Measurements from ENCODE around the gene CALCA. TPM values are rescaled to one million over a fixed set of nuclear protein-coding genes. Genes with fewer than 3 reads are reported as not detected.
A peak's percentile ranks its signal among the peaks of the same experiment; 100 is the strongest.

CALCA gene
- total RNA-seq, 1 donor from 2014 or later: 0.29 TPM

GRCh38 chr11:14969901-14970323 lies 2.2 kb downstream of the CALCA start:
- DNase-seq (ENCODE audit: low read depth): no peak

GRCh38 chr11:14967581-14968243 lies 4.4 kb downstream of the CALCA start:
- H3K4me3 ChIP-seq (ENCODE audit: low read depth, low read length): no peak overlapping the region
- DNase-seq (ENCODE audit: low read depth): no peak
- TF ChIP-seq, protein P1, sequence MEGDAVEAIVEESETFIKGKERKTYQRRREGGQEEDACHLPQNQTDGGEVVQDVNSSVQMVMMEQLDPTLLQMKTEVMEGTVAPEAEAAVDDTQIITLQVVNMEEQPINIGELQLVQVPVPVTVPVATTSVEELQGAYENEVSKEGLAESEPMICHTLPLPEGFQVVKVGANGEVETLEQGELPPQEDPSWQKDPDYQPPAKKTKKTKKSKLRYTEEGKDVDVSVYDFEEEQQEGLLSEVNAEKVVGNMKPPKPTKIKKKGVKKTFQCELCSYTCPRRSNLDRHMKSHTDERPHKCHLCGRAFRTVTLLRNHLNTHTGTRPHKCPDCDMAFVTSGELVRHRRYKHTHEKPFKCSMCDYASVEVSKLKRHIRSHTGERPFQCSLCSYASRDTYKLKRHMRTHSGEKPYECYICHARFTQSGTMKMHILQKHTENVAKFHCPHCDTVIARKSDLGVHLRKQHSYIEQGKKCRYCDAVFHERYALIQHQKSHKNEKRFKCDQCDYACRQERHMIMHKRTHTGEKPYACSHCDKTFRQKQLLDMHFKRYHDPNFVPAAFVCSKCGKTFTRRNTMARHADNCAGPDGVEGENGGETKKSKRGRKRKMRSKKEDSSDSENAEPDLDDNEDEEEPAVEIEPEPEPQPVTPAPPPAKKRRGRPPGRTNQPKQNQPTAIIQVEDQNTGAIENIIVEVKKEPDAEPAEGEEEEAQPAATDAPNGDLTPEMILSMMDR (conservative IDR thresholded peaks at IDR 0.05; ENCODE audit: low read depth, low read length): no peak

More at GRCh38 chr11:14969901-14970323, 2.2 kb downstream of the CALCA start:
- TF ChIP-seq, protein P1 (conservative IDR thresholded peaks at IDR 0.05; ENCODE audit: low read depth, low read length): peak; percentile 65
- H3K4me3 ChIP-seq (ENCODE audit: low read depth, low read length): no peak overlapping the region

DNA sequence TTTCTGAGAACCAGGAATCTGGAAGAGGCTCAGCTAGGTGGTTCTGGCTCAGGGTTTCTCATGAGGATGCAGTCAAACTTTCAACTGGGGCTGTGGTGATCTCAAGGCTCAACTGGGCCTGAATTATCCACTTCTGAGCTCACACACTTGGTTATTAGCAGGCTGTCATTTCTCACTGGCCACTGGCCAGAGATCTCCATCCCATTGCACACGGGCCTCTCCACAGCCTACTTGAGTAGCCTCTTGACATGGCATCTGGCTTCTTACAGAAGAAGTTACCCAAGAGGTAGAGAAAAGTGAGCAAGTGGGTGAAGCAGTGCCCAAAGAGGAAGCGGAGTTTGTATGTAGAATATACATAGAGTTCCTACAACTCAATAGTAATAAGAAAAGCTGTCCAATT lies 16.0 kb downstream of the CALCA start:
- DNase-seq (ENCODE audit: low read depth): no peak
- H3K4me3 ChIP-seq (ENCODE audit: low read depth, low read length): no peak overlapping the region
- TF ChIP-seq, protein P1 (conservative IDR thresholded peaks at IDR 0.05; ENCODE audit: low read depth, low read length): no peak

DNA sequence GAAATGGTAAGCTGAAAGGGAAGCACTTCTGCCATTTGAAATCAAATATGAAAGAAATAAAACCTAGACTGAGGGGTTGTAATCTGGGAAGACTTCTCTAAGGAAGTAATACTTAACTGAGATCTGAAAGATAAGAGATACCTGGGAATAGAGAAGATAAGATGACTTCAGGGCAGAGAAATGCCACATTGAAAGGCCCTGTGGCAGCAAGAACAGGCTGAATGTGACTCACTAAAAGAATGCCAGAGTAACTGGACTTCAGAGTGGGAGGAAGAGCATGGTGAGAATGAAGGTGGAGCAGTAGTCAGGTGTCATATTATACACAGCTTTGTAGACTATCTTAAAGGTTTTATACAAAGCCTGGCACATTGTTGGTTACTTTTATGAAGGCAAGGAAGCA lies 17.6 kb downstream of the CALCA start:
- DNase-seq (ENCODE audit: low read depth): no peak
- H3K4me3 ChIP-seq (ENCODE audit: low read depth, low read length): no peak overlapping the region
- TF ChIP-seq, protein P1 (conservative IDR thresholded peaks at IDR 0.05; ENCODE audit: low read depth, low read length): no peak

GRCh38 chr11:14953904-14954303 lies 18.2 kb downstream of the CALCA start:
- TF ChIP-seq, protein P1 (conservative IDR thresholded peaks at IDR 0.05; ENCODE audit: low read depth, low read length): no peak
- no peak overlapping the region for H3K4me3 ChIP-seq (ENCODE audit: low read depth, low read length)
- no peak for DNase-seq (ENCODE audit: low read depth)

- TF ChIP-seq, protein P1 (conservative IDR thresholded peaks at IDR 0.05; ENCODE audit: low read depth, low read length): no peak
- no peak for DNase-seq (ENCODE audit: low read depth)
- H3K4me3 ChIP-seq (ENCODE audit: low read depth, low read length): no peak overlapping the region
These were observed 22.6 kb downstream of the CALCA start for GRCh38 chr11:14949437-14950147.
